SK-N-MC (cell line): ENCODE data around the gene MX1.
"Not testable (repeated sequence)": the region's sequence is repeated elsewhere in the genome, so short reads cannot be mapped to it uniquely, and the experiment has no call there.

ENCODE experiments used
- DNase-seq: peaks from one replicate; pipeline ENCODE4 v3.0.0-alpha.2; 2011; ENCODE audit warnings: low read depth, low spot score
- H3K27ac ChIP-seq: fragments of 200-600 bp; sonication (generic); 2 replicates; pipeline ENCODE4 v1.5.1; 2016; ENCODE audit warnings: mixed run types
- H3K36me3 ChIP-seq: fragments of 200-600 bp; sonication (generic); 2 replicates; pipeline ENCODE4 v1.6.1; 2017; ENCODE audit warnings: antibody characterized with exemption, low read length, mixed read lengths; ENCODE audit not compliant: insufficient read depth
- H3K4me3 ChIP-seq: fragments of 200-600 bp; sonication (generic); 2 replicates; pipeline ENCODE4 v1.5.1; 2016
- H3K9ac ChIP-seq: fragments of 200-600 bp; sonication (generic); 2 replicates; pipeline ENCODE4 v1.8.0; 2017; ENCODE audit warnings: mixed run types, mixed read lengths; ENCODE audit not compliant: insufficient read length
- H3K9me3 ChIP-seq: fragments of 200-600 bp; sonication (generic); 2 replicates; pipeline ENCODE4 v1.6.1; 2017; ENCODE audit warnings: low read depth, mild to moderate bottlenecking, antibody characterized with exemption, low read length, moderate library complexity, mixed read lengths
- EZH2 ChIP-seq: fragments of 200-600 bp; sonication (generic); IDR thresholded peaks from one replicate; pipeline ENCODE4 v1.6.1; 2017; ENCODE audit warnings: antibody characterized with exemption
- FOXP2 ChIP-seq: optimal IDR thresholded peaks from 2 replicates; pipeline ENCODE3; 2011; ENCODE audit warnings: mild to moderate bottlenecking, moderate library complexity; ENCODE audit not compliant: insufficient read depth; ENCODE audit errors: extremely low read length, control extremely low read depth
- POLR2AphosphoS5 ChIP-seq: IDR thresholded peaks from 2 replicates; pipeline ENCODE4 v1.6.1; 2012; ENCODE audit warnings: mild to moderate bottlenecking, low read depth, low read length, borderline replicate concordance

MX1 gene

GRCh38 chr21:41411449-41412089 lies 14.5 kb upstream of the MX1 start:
- Histone ChIP-seq H3K4me3 (peak overlapping the region; percentile 63), H3K36me3 (no peaks in the 10 kb centered on the region), H3K27ac (peak overlapping the region; percentile 62; the same call in 1 of the 2 replicates), H3K9ac (no peak overlapping the region), H3K9me3 (no peaks in the 10 kb centered on the region)
- TF ChIP-seq EZH2 (no peak), POLR2AphosphoS5 (no peak), FOXP2 (no peak)
- DNase-seq = no peak

DNA sequence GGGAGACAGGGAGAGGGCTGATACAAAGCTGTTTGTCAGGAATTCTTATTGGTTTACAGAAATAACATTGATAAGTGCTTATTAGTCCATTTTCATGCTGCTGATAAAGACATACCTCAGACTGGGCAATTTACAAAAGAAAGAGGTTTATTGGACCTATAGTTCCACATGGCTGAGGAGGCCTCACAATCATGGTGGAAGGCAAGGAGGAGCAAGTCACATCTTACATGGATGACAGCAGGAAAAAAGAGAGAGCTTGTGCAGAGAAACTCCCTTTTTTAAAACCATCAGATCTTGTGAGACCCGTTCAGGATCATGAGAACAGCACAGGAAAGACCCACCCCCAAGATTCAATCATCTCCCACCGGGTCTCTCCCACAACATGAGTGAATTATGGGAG lies 8.5 kb upstream of the MX1 start:
- H3K36me3 ChIP-seq, H3K9me3 ChIP-seq, H3K9ac ChIP-seq, H3K27ac ChIP-seq, H3K4me3 ChIP-seq, DNase-seq: not testable (repeated sequence)

GRCh38 chr21:41418393-41418792 lies 7.6 kb upstream of the MX1 start:
- TF ChIP-seq FOXP2 = no peak
- no peak for TF ChIP-seq EZH2
- TF ChIP-seq POLR2AphosphoS5 = no peak
- H3K36me3 ChIP-seq = no peaks in the 10 kb centered on the region
- H3K9ac ChIP-seq = no peak overlapping the region
- H3K27ac ChIP-seq = no peak overlapping the region
- DNase-seq = no peak
- H3K9me3 ChIP-seq = no peaks in the 10 kb centered on the region
- no peak overlapping the region for H3K4me3 ChIP-seq

- Histone ChIP-seq H3K9ac (no peak overlapping the region), H3K36me3 (no peaks in the 10 kb centered on the region), H3K9me3 (no peaks in the 10 kb centered on the region), H3K27ac (no peak overlapping the region), H3K4me3 (no peak overlapping the region)
- no peak for DNase-seq
- no peak for TF ChIP-seq POLR2AphosphoS5
Observed at GRCh38 chr21:41418956-41419680, 6.9 kb upstream of the MX1 start.

GRCh38 chr21:41419921-41420862 lies 5.8 kb upstream of the MX1 start:
- peak overlapping the region; percentile 77 for H3K4me3 ChIP-seq
- peak overlapping the region; percentile 74 for H3K9ac ChIP-seq
- DNase-seq = no peak
- no peaks in the 10 kb centered on the region for H3K9me3 ChIP-seq
- no peak for TF ChIP-seq EZH2
- no peak for TF ChIP-seq POLR2AphosphoS5
- no peak for TF ChIP-seq FOXP2
- no peaks in the 10 kb centered on the region for H3K36me3 ChIP-seq
- no peak overlapping the region for H3K27ac ChIP-seq

- H3K4me3 ChIP-seq, H3K9me3 ChIP-seq, H3K9ac ChIP-seq, H3K27ac ChIP-seq, H3K36me3 ChIP-seq, DNase-seq: not testable (repeated sequence)
Observed at GRCh38 chr21:41420998-41421397, 5.0 kb upstream of the MX1 start.

DNA sequence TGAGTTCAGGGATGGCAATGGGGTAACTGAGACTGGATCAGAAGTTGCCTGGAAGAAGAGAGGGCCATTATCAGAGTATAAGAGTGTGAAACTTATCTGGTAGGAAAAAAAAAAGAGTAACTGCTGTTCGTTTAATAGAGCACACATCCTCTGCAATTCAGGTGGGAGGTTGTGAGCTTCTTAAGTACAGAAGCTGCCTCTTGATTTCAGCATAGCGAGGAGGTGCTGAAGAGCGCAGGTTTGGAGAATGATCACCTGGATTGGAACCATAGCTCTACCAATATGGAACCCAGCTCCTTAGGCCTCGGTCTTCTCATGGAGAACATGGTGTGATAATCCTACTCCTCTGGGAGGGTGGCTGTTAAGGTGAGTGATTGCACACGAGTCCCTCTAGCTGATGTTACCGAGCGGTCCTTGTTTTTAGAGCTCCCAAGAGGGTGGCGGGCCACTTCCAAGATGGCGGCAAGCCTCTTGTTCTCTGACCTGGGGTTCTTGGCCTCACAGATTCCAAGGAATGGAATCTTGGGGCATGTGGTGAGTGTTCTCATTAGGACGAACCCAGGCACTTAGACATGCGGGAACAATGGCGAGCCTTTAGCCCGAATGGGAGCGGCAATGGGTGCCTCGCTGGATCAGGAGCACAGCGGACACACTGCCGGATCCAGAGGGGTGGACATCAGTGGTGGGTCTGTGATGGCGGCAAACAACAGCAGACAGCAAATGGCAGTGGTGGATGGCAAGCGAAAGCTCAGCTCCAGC lies 3.3 kb upstream of the MX1 start:
- no peak overlapping the region for H3K4me3 ChIP-seq
- H3K27ac ChIP-seq = no peak overlapping the region
- H3K36me3 ChIP-seq = no peaks in the 10 kb centered on the region
- DNase-seq = no peak
- TF ChIP-seq FOXP2 (no peak), POLR2AphosphoS5 (no peak), EZH2 (no peak)
- H3K9ac ChIP-seq = no peak overlapping the region
- no peaks in the 10 kb centered on the region for H3K9me3 ChIP-seq

GRCh38 chr21:41423305-41423636 lies 2.8 kb upstream of the MX1 start:
- not testable (repeated sequence) for H3K36me3 ChIP-seq, H3K9ac ChIP-seq, H3K27ac ChIP-seq, DNase-seq, H3K4me3 ChIP-seq, H3K9me3 ChIP-seq
